ENCODE measurements around the gene FRMD8.

- TF ChIP-seq, protein P1, sequence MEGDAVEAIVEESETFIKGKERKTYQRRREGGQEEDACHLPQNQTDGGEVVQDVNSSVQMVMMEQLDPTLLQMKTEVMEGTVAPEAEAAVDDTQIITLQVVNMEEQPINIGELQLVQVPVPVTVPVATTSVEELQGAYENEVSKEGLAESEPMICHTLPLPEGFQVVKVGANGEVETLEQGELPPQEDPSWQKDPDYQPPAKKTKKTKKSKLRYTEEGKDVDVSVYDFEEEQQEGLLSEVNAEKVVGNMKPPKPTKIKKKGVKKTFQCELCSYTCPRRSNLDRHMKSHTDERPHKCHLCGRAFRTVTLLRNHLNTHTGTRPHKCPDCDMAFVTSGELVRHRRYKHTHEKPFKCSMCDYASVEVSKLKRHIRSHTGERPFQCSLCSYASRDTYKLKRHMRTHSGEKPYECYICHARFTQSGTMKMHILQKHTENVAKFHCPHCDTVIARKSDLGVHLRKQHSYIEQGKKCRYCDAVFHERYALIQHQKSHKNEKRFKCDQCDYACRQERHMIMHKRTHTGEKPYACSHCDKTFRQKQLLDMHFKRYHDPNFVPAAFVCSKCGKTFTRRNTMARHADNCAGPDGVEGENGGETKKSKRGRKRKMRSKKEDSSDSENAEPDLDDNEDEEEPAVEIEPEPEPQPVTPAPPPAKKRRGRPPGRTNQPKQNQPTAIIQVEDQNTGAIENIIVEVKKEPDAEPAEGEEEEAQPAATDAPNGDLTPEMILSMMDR (IDR thresholded peaks at IDR 0.05; ENCODE audit: low read length), result no peak
- TF ChIP-seq EZH2 (IDR thresholded peaks at IDR 0.05; ENCODE audit: borderline replicate concordance, low read length), result no peak
Measured at GRCh38 chr11:65425971-65426838, 39.8 kb downstream of the FRMD8 start.

All from OCI-LY1 (cell line).